Measurements from ENCODE around the gene CCDC148.

CCDC148 gene

DNA sequence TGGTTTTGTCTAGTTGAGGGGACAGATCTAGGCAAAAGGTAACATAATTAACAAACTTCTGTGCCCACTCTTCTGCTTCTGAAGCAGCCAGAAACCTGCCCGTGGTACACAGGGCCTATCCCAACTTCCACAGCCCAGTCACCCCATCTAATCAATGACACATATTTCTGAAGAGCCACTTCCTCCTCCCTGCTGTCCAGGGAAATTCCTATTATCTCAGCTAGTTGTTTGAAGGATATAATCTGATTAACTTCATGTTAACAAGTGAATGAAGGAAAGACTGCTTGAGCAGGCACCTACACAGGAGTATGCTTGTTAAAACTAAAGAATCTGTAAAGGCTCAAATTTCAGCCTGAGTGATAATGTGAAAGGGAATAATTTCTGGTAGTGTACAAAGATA, 61.4 kb downstream of the CCDC148 start:
- no peak for DNase-seq (ENCODE audit: low spot score)

DNA sequence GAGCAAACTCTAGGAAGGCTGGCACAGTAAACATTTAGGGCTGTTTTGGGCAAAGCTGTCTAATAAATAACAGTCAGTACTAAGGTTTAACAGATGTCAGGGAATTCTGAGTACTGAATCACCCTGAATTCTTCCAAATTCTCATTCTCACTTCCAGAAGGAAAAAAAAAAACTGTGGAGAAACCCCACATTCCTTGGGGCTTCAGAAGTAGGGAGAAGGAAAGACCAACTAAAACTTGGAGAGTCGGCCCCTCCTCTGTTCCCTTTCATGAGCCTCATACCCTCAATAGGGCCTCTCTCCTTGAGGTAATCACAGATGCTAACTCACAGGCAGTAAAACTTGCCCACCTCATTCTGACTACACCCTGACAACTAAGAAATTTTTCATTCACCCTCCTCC, 62.1 kb downstream of the CCDC148 start:
- DNase-seq (ENCODE audit: low spot score) = no peak
- TF ChIP-seq, protein P1, sequence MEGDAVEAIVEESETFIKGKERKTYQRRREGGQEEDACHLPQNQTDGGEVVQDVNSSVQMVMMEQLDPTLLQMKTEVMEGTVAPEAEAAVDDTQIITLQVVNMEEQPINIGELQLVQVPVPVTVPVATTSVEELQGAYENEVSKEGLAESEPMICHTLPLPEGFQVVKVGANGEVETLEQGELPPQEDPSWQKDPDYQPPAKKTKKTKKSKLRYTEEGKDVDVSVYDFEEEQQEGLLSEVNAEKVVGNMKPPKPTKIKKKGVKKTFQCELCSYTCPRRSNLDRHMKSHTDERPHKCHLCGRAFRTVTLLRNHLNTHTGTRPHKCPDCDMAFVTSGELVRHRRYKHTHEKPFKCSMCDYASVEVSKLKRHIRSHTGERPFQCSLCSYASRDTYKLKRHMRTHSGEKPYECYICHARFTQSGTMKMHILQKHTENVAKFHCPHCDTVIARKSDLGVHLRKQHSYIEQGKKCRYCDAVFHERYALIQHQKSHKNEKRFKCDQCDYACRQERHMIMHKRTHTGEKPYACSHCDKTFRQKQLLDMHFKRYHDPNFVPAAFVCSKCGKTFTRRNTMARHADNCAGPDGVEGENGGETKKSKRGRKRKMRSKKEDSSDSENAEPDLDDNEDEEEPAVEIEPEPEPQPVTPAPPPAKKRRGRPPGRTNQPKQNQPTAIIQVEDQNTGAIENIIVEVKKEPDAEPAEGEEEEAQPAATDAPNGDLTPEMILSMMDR (IDR thresholded peaks at IDR 0.05; ENCODE audit: extremely low read depth, missing control alignments) = no peak

More for the DNA sequence above, 61.4 kb downstream of the CCDC148 start:
- TF ChIP-seq, protein P1 (IDR thresholded peaks at IDR 0.05; ENCODE audit: extremely low read depth, missing control alignments) = no peak

DNA sequence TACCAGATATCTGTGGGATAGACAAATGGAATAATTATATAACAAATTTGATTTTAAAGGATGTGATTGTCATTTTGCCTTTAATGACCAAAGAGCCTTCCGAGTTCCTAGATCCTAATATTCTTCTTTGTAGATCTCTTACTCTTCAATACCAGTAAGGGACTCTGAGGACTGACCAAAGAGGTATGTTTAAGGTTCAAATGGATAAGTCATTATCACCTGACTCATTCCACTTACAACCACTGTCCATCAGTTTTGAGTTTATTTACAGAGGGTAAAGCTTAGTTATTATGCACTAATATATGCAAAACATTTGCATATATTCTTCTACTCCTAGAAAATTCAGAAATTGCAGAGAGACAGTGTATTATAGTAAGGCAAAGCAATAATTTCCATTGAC, 62.7 kb downstream of the CCDC148 start:
- TF ChIP-seq, protein P1 (IDR thresholded peaks at IDR 0.05; ENCODE audit: extremely low read depth, missing control alignments) = no peak
- DNase-seq (ENCODE audit: low spot score) = no peak

DNA sequence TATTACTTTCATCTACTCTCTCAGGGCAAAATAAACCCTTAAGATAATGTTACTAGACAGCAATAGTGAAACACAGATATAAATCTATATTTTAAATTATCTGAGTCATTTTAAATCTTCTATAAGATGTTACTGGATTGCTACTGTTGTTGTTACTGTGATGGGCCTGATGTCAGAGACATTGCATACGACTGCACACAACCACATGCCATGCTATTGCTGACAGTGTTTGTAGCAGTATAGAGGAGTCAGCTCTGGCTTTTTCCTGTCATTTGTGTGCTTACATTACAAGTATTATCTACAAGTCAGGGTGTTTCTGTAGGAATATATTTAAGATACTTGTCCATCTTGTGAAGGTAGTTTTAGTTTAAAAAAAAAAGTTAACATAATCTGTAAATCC, 63.9 kb downstream of the CCDC148 start:
- TF ChIP-seq, protein P1 (IDR thresholded peaks at IDR 0.05; ENCODE audit: extremely low read depth, missing control alignments) = no peak
- DNase-seq (ENCODE audit: low spot score) = no peak

DNA sequence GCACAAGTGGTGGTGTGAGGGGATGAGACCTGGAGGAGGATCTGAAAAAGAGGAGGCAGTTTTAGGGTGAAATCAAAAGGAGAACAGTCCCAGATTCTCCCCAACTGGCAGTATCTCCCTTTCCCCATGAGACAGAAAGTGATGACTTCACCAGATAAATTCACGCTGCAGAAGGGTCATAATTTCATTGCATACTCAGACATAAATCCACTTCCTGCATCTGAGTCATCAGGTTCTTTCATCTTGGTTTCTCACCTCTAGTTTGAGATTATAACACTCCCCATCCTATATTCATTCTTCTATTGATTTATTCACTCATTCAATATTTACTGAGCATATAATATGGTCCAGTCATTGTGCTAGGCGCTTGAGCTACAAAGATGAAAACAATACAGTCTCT, 64.7 kb downstream of the CCDC148 start:
- peak; percentile 6 for DNase-seq (ENCODE audit: low spot score)
- TF ChIP-seq, protein P1 (IDR thresholded peaks at IDR 0.05; ENCODE audit: extremely low read depth, missing control alignments) = no peak

DNA sequence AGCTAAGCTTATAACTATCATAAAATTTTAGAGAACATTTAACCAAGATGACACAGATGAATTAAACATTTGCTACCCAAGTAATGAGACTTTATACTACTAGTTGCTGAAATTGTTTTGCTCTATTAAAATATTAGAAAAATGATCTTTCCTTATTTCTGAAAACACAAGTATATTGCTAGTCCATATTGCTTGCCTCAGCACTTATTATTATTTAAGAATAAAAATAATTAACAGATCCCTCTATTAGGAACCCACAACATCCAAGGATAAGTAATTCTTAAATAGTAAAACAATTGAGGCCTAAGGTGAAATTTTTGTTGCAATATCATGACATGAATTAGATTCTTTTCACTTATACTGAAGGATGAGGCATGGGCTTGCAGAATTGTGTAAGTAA, 65.2 kb downstream of the CCDC148 start:
- DNase-seq (ENCODE audit: low spot score) = no peak
- TF ChIP-seq, protein P1 (IDR thresholded peaks at IDR 0.05; ENCODE audit: extremely low read depth, missing control alignments) = no peak

DNA sequence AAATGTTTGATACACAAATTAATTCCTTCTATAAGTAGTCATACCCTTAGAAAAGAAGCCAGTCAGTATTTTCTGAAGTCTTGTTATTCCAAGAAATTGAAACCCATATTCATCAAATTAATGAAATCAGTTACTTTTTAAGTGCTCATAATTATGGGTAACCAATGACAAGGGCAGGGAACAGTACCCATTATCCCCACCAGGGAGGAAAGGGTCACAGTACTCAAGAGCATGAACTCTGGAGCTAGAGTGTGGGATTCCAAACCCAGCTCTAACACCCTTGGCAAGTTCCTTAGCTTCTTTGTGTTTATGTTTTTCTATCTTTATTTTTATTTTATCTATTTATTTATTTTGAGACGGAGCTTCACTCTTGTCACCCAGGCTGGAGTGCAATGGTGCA, 68.4 kb downstream of the CCDC148 start:
- TF ChIP-seq, protein P1 (IDR thresholded peaks at IDR 0.05; ENCODE audit: extremely low read depth, missing control alignments) = no peak

More for the DNA sequence above, 68.4 kb downstream of the CCDC148 start:
- DNase-seq (ENCODE audit: low spot score) = no peak

Data from GM20000 (cell line).